Astrocyte of the cerebellum (primary cell): ENCODE measurements around the gene CCNE1.

Experiments
- DNase-seq: peaks from one replicate; pipeline ENCODE4 v3.0.0-alpha.2; 2011; ENCODE audit warnings: low read depth
- H3K4me3 ChIP-seq: 2 replicates; pipeline ENCODE4 v1.5.1; 2011; ENCODE audit warnings: mild to moderate bottlenecking, low read depth, low read length, moderate library complexity
- in situ Hi-C: cut with HindIII; loops from 2 replicates; pipeline ENCODE4 v1.10.0; 2017; ENCODE audit warnings: low sequenced_read_pairs
- TF ChIP-seq, protein P1 (sequence below): IDR thresholded peaks from 2 replicates; pipeline ENCODE4 v1.5.1; 2012; ENCODE audit warnings: low read length, low read depth, moderate library complexity, mild to moderate bottlenecking; ENCODE audit errors: missing control alignments

CCNE1 gene

GRCh38 chr19:29779921-29780320 lies 31.9 kb upstream of the CCNE1 start:
- in situ Hi-C loops = no loop called here
- DNase-seq = no peak
- TF ChIP-seq, protein P1, sequence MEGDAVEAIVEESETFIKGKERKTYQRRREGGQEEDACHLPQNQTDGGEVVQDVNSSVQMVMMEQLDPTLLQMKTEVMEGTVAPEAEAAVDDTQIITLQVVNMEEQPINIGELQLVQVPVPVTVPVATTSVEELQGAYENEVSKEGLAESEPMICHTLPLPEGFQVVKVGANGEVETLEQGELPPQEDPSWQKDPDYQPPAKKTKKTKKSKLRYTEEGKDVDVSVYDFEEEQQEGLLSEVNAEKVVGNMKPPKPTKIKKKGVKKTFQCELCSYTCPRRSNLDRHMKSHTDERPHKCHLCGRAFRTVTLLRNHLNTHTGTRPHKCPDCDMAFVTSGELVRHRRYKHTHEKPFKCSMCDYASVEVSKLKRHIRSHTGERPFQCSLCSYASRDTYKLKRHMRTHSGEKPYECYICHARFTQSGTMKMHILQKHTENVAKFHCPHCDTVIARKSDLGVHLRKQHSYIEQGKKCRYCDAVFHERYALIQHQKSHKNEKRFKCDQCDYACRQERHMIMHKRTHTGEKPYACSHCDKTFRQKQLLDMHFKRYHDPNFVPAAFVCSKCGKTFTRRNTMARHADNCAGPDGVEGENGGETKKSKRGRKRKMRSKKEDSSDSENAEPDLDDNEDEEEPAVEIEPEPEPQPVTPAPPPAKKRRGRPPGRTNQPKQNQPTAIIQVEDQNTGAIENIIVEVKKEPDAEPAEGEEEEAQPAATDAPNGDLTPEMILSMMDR = no peak
- H3K4me3 ChIP-seq = no peak overlapping the region

DNA sequence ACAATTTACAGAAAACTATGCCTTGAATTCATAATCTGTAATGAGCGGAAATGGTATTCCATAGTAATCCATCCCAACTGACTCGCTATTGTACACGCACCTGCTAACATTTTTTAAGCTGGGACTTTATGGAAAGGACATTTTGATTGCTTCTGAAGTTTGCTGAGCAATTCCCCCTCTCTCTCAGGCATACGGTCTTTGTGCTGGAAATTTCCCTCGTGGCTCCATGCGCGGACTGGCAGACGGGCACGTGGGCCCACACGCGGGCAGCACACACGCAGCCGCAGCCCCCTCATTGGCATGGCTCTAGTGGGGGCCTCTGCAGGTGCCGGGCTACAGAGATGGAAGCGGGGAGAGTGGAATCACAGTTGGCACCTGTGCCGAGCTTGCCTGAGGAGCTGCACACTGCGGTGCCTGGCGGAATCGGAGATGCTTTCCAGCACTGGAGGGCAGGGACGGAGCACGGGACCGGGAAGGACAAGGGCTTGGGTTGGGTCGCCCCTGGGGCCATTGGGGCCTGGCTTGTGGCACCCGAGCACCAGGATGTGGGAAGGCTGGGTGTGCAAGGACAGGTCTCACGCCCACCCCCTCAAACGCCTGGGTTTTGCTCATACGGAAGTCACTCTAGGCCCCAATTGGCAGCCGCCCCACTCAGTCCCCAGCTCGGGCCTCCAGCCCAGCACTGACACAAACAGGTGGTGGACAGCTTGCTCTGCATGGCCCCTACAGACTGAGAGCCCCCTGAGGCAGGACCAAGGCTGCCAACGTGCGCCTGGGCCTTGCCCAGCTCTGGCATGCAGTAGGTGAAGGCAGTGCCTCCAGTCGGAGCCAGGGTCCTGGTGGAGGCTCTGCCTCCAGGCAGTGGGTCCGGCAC lies 30.2 kb upstream of the CCNE1 start:
- TF ChIP-seq, protein P1 = no peak
- in situ Hi-C loops = no loop called here
- no peak for DNase-seq
- H3K4me3 ChIP-seq = no peak overlapping the region

DNA sequence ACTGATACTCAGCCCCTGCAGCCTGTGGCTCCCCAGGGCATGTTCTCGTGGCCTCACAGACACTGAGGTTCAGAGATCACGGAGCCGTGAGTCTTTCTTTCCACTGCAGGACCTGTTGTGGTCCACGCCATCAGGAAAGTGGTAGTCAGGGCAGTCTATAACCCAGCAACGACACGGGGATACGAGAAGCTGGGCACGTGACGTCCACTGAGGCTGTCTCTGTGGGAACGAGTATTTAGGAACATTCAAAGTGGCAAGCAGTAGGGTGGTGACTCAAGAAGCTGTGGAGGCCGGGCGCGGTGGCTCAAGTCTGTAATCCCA lies 29.6 kb upstream of the CCNE1 start:
- TF ChIP-seq, protein P1 = no peak
- H3K4me3 ChIP-seq = no peak overlapping the region
- in situ Hi-C loops = no loop called here
- DNase-seq = no peak

GRCh38 chr19:29783627-29784190 lies 28.1 kb upstream of the CCNE1 start:
- no peak for DNase-seq
- TF ChIP-seq, protein P1 = no peak
- H3K4me3 ChIP-seq = no peak overlapping the region
- in situ Hi-C loops = no loop called here

DNA sequence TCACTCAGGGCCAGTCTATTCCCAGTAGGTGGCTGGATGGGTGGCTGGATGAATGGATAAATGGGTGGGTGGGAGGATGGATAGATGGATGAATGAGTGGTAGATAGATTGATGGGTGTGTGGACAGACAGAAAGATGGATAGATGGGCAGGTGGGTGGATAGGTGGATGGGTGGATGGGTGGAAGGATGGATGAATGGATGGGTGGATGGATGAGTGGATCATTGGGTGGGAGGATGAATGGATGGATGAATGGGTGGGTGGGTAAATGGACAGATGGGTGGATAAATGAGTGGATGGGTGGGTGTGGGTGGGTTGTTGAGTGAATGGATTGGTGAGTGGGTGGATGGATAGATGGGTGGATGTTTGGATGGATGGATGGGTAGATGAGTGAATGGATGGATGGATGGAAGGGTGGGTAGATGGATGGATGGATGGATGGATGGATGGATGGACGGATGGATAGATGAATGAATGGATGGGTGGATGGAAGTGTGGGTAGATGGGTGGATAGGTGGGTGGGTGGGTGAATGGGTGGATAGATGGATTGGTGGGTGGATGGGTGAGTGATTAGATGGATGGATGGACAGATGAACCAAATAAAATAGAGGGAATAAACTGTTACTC lies 27.1 kb upstream of the CCNE1 start:
- TF ChIP-seq, protein P1 = no peak
- DNase-seq = no peak
- in situ Hi-C loops = no loop called here
- H3K4me3 ChIP-seq = no peak overlapping the region

- H3K4me3 ChIP-seq = no peak overlapping the region
- TF ChIP-seq, protein P1 = no peak
- no peak for DNase-seq
- in situ Hi-C loops = no loop called here
Observed at GRCh38 chr19:29785360-29785759, 26.4 kb upstream of the CCNE1 start.
